MM.1S (cell line): Measurements from ENCODE around the gene RHOH.

Experiments used
- DNase-seq: peaks from one replicate; pipeline ENCODE4 v3.0.0-alpha.2; 2015
- H2AFZ ChIP-seq: fragments of 300-600 bp; sonication (generic); 2 replicates; pipeline ENCODE4 v1.6.0; 2016; ENCODE audit warnings: antibody characterized with exemption, low read length
- H3F3A ChIP-seq: fragments of 300-600 bp; sonication (generic); 2 replicates; pipeline ENCODE4 v1.6.1; 2016; ENCODE audit warnings: mild to moderate bottlenecking, antibody characterized with exemption, low read length, moderate library complexity, mixed read lengths; ENCODE audit not compliant: insufficient read depth
- H3K27ac ChIP-seq: fragments of 300-600 bp; sonication (generic); 2 replicates; pipeline ENCODE4 v1.5.1; 2016; ENCODE audit warnings: mild to moderate bottlenecking, low read length
- H3K27me3 ChIP-seq: fragments of 300-600 bp; sonication (generic); replicated peaks from 2 replicates; pipeline ENCODE4 v1.6.0; 2016; ENCODE audit warnings: low read length; ENCODE audit not compliant: insufficient read depth
- H3K36me3 ChIP-seq: fragments of 300-600 bp; sonication (generic); replicated peaks from 2 replicates; pipeline ENCODE4 v1.6.1; 2016; ENCODE audit warnings: mild to moderate bottlenecking, low read length, mixed read lengths; ENCODE audit not compliant: insufficient read depth
- H3K4me1 ChIP-seq: fragments of 300-600 bp; sonication (generic); 2 replicates; pipeline ENCODE4 v1.6.1; 2016; ENCODE audit warnings: low read length, mixed read lengths
- H3K4me2 ChIP-seq: fragments of 300-600 bp; sonication (generic); 2 replicates; pipeline ENCODE4 v1.6.0; 2016; ENCODE audit warnings: low read depth, low read length
- H3K4me3 ChIP-seq: fragments of 300-600 bp; sonication (generic); 2 replicates; pipeline ENCODE4 v1.5.1; 2016; ENCODE audit warnings: low read length, mixed read lengths
- H3K79me2 ChIP-seq: fragments of 300-600 bp; sonication (generic); 2 replicates; pipeline ENCODE4 v1.6.1; 2016; ENCODE audit warnings: mixed run types, low read length, mixed read lengths
- H3K9ac ChIP-seq: fragments of 300-600 bp; sonication (generic); 2 replicates; pipeline ENCODE4 v1.6.1; 2016; ENCODE audit warnings: low read length, mixed read lengths
- H3K9me2 ChIP-seq: fragments of 300-600 bp; sonication (generic); replicated peaks from 2 replicates; pipeline ENCODE4 v1.6.1; 2016; ENCODE audit warnings: mild to moderate bottlenecking, low read length, mixed read lengths; ENCODE audit not compliant: insufficient read depth
- H3K9me3 ChIP-seq: fragments of 300-600 bp; sonication (generic); replicated peaks from 2 replicates; pipeline ENCODE4 v1.6.1; 2016; ENCODE audit warnings: mild to moderate bottlenecking, low read length, mixed read lengths; ENCODE audit not compliant: insufficient read depth
- H4K20me1 ChIP-seq: fragments of 300-600 bp; sonication (generic); 2 replicates; pipeline ENCODE4 v1.6.1; 2016; ENCODE audit warnings: mild to moderate bottlenecking, low read length, moderate library complexity, mixed read lengths; ENCODE audit not compliant: insufficient read depth
- CTCF ChIP-seq: fragments of 300-600 bp; sonication (generic); IDR thresholded peaks from 2 replicates; pipeline ENCODE4 v1.5.1; 2016; ENCODE audit warnings: antibody characterized with exemption, low read length, mixed read lengths
- EZH2 ChIP-seq: fragments of 300-600 bp; sonication (generic); optimal IDR thresholded peaks from 2 replicates; pipeline ENCODE3; 2017; ENCODE audit warnings: low read depth, mild to moderate bottlenecking, antibody characterized with exemption, low read length, mixed read lengths
- EZH2phosphoT487 ChIP-seq: fragments of 300-600 bp; sonication (generic); IDR thresholded peaks from 2 replicates; pipeline ENCODE4 v1.6.1; 2018; ENCODE audit warnings: antibody characterized with exemption, low read length

The RHOH gene

DNA sequence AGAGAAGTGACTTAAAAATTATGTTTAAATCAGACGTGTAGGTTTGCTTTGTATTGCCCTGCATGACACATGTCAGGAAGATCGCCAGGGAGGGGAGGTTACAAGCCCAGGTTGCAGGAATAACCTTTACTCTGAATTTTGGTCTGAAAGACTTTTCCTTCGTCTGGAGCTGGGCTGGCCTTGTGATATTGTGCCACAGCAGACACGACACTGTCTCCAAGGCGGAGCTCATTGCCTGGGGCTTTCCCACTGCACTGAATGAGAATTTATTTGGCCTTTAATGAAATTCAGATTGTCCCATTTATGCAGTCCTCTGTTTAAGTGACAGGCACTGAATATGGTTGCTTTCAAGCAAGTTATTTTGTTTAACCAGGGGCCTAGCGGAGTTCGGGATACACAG is 45.1 kb downstream of the RHOH start:
- no peak overlapping the region for H3K9ac ChIP-seq
- no peak overlapping the region for H2AFZ ChIP-seq
- DNase-seq, result no peak
- no peaks in the 10 kb centered on the region for H3K9me2 ChIP-seq
- peaks cover 25% of the 10 kb centered on the region for H3K36me3 ChIP-seq
- H3K79me2 ChIP-seq, result peaks cover 94% of the 10 kb centered on the region
- no peaks in the 10 kb centered on the region for H3K9me3 ChIP-seq
- peaks cover 65% of the 10 kb centered on the region for H4K20me1 ChIP-seq
- H3K27ac ChIP-seq, result no peak overlapping the region
- H3F3A ChIP-seq, result peaks cover 19% of the 10 kb centered on the region
- H3K4me3 ChIP-seq, result no peak overlapping the region
- TF ChIP-seq EZH2phosphoT487, result no peak
- no peak for TF ChIP-seq CTCF
- TF ChIP-seq EZH2, result no peak
- H3K4me1 ChIP-seq, result no peaks in the 10 kb centered on the region
- no peak overlapping the region for H3K4me2 ChIP-seq
- H3K27me3 ChIP-seq, result no peaks in the 10 kb centered on the region

- TF ChIP-seq EZH2phosphoT487 (no peak), EZH2 (no peak), CTCF (no peak)
- H2AFZ ChIP-seq, result no peak overlapping the region
- H3K9me2 ChIP-seq, result no peaks in the 10 kb centered on the region
- H3K9me3 ChIP-seq, result no peaks in the 10 kb centered on the region
- no peak for DNase-seq
- H3K4me1 ChIP-seq, result no peaks in the 10 kb centered on the region
- H3K4me2 ChIP-seq, result no peak overlapping the region
- H3K27me3 ChIP-seq, result no peaks in the 10 kb centered on the region
- H3K27ac ChIP-seq, result no peak overlapping the region
- H3K36me3 ChIP-seq, result peaks cover 21% of the 10 kb centered on the region
- H3K79me2 ChIP-seq, result peaks cover 79% of the 10 kb centered on the region
- H3F3A ChIP-seq, result peaks cover 23% of the 10 kb centered on the region
- no peak overlapping the region for H3K9ac ChIP-seq
- peaks cover 49% of the 10 kb centered on the region for H4K20me1 ChIP-seq
- H3K4me3 ChIP-seq, result no peak overlapping the region
Measured at GRCh38 chr4:40243386-40243948, 46.6 kb downstream of the RHOH start.

GRCh38 chr4:40244606-40245005 is 47.8 kb downstream of the RHOH start:
- peaks cover 67% of the 10 kb centered on the region for H3K79me2 ChIP-seq

More at GRCh38 chr4:40244606-40245005, 47.8 kb downstream of the RHOH start:
- H3K9me2 ChIP-seq, result no peaks in the 10 kb centered on the region
- peaks cover 21% of the 10 kb centered on the region for H3K36me3 ChIP-seq
- no peak overlapping the region for H3K4me3 ChIP-seq
- TF ChIP-seq EZH2 (no peak), EZH2phosphoT487 (no peak), CTCF (no peak)
- H3K9ac ChIP-seq, result no peak overlapping the region
- H4K20me1 ChIP-seq, result peaks cover 39% of the 10 kb centered on the region
- H3F3A ChIP-seq, result peaks cover 17% of the 10 kb centered on the region
- H2AFZ ChIP-seq, result no peak overlapping the region
- H3K27ac ChIP-seq, result no peak overlapping the region
- H3K4me1 ChIP-seq, result no peaks in the 10 kb centered on the region
- DNase-seq, result no peak
- H3K27me3 ChIP-seq, result no peaks in the 10 kb centered on the region
- H3K9me3 ChIP-seq, result no peaks in the 10 kb centered on the region
- no peak overlapping the region for H3K4me2 ChIP-seq
